HepG2 (cell line): ENCODE results near the gene ZBED6. TPM values are rescaled to one million over a fixed set of nuclear protein-coding genes. Genes with fewer than 3 reads are reported as not detected.

Source experiments
- ARNT2 ChIP-seq: sonication (generic); formaldehyde crosslinking; IDR thresholded peaks from 2 replicates; pipeline ENCODE4 v1.8.0; 2022; ENCODE audit warnings: mild to moderate bottlenecking, low read depth, missing genetic modification reagents, moderate library complexity
- MAZ ChIP-seq, 2 experiments: sonication (generic) in 1 of 2; formaldehyde crosslinking in 1 of 2; IDR thresholded peaks; 2 replicates each; pipeline versions ENCODE4 v1.5.0 to v1.6.1; 2012 to 2020; ENCODE audit warnings: low read depth in 2 of 2, mild to moderate bottlenecking in 2 of 2, borderline replicate concordance in 1 of 2, improper control_type of control experiment in 1 of 2, low read length in 1 of 2, missing genetic modification reagents in 1 of 2, moderate library complexity in 1 of 2
- NONO ChIP-seq, 2 experiments: fragments of 450-650 bp in 1 of 2; sonication (generic) in 1 of 2; formaldehyde crosslinking in 1 of 2; IDR thresholded peaks in 1 of 2; conservative IDR thresholded peaks in 1 of 2; 2 replicates each; pipeline versions ENCODE4 v1.6.1 to v1.8.0; 2017 to 2022; ENCODE audit warnings: mild to moderate bottlenecking in 1 of 2, missing genetic modification reagents in 1 of 2, moderate library complexity in 1 of 2
- REPIN1 ChIP-seq: sonication (generic); formaldehyde crosslinking; IDR thresholded peaks from 2 replicates; pipeline ENCODE4 v1.8.0; 2022; ENCODE audit warnings: missing genetic modification reagents, low read depth, mild to moderate bottlenecking, borderline replicate concordance
- TBL1XR1 ChIP-seq: fragments of 150-350 bp; IDR thresholded peaks from 2 replicates; pipeline ENCODE4 v1.6.1; 2014; ENCODE audit warnings: borderline replicate concordance, low read length; ENCODE audit not compliant: partially characterized antibody
- TBX2 ChIP-seq: sonication (generic); formaldehyde crosslinking; IDR thresholded peaks from 2 replicates; pipeline ENCODE4 v1.5.0; 2020; ENCODE audit warnings: missing genetic modification reagents, mild to moderate bottlenecking, borderline replicate concordance
- THAP11 ChIP-seq: IDR thresholded peaks from 2 replicates; pipeline ENCODE4 v1.6.1; 2016; ENCODE audit warnings: missing biosample characterization, missing genetic modification reagents
- XRCC5 ChIP-seq: fragments of 200-400 bp; formaldehyde crosslinking; optimal IDR thresholded peaks from 2 replicates; pipeline ENCODE3; 2017; ENCODE audit warnings: mild to moderate bottlenecking, low read length
- ZFYVE20 ChIP-seq: sonication (generic); formaldehyde crosslinking; IDR thresholded peaks from 2 replicates; pipeline ENCODE4 v1.8.0; 2023; ENCODE audit warnings: low read depth, mild to moderate bottlenecking, moderate library complexity, missing genetic modification reagents, borderline replicate concordance
- ZNF234 ChIP-seq: sonication (generic); formaldehyde crosslinking; conservative IDR thresholded peaks from 2 replicates; pipeline ENCODE4 v1.5.1; 2020; ENCODE audit warnings: mild to moderate bottlenecking, missing genetic modification reagents
- ZNF337 ChIP-seq: sonication (generic); formaldehyde crosslinking; IDR thresholded peaks from 2 replicates; pipeline ENCODE4 v1.5.1; 2020; ENCODE audit warnings: missing genetic modification reagents, low read depth, mild to moderate bottlenecking, borderline replicate concordance
- ZSCAN12 ChIP-seq: sonication (generic); formaldehyde crosslinking; IDR thresholded peaks from 2 replicates; pipeline ENCODE4 v1.9.0; 2021; ENCODE audit warnings: mild to moderate bottlenecking, missing genetic modification reagents
- polyA plus RNA-seq, 8 experiments: library from polyadenylated mRNA; depleted of rRNA in 3 of 8; stranded (reverse) in 7 of 8; unstranded in 1 of 8; fragments of >200 nt; fragmentation: Illumina TruSeq in 4 of 8; extraction: Trizol in 4 of 8; gene quantifications; 2 replicates each; pipeline versions ENCODE4 v1.2.1 to v1.2.3, GENCODE V29; 2011 to 2016; ENCODE audit warnings: low read depth in 4 of 8, missing spikeins in 1 of 8, mixed read lengths in 1 of 8; ENCODE audit not compliant: insufficient read depth in 1 of 8
- total RNA-seq, 5 experiments: library from RNA; depleted of rRNA; stranded (reverse); fragments of >200 nt; fragmentation: Illumina TruSeq; extraction: Trizol; gene quantifications; 2 replicates each; pipeline ENCODE4 v1.2.3, GENCODE V29; 2016; ENCODE audit warnings: low read depth in 1 of 5
- TF ChIP-seq, protein P1 (sequence below): sonication (generic); formaldehyde crosslinking; IDR thresholded peaks from 2 replicates; pipeline ENCODE4 v1.4.0; 2020; ENCODE audit warnings: mild to moderate bottlenecking, missing genetic modification reagents
- TF ChIP-seq, protein P2 (sequence below): sonication (generic); formaldehyde crosslinking; IDR thresholded peaks from 2 replicates; pipeline ENCODE4 v1.5.1; 2020; ENCODE audit warnings: mild to moderate bottlenecking, moderate library complexity, missing genetic modification reagents
- TF ChIP-seq, protein P3 (sequence below): sonication (generic); formaldehyde crosslinking; IDR thresholded peaks from 2 replicates; pipeline ENCODE4 v1.8.0; 2022; ENCODE audit warnings: missing genetic modification reagents, mild to moderate bottlenecking, borderline replicate concordance
- TF ChIP-seq, protein P4 (sequence below): sonication (generic); formaldehyde crosslinking; IDR thresholded peaks from 2 replicates; pipeline ENCODE4 v1.9.0; 2021; ENCODE audit warnings: missing genetic modification reagents, borderline replicate concordance
- TF ChIP-seq, protein P5 (sequence below): sonication (generic); formaldehyde crosslinking; IDR thresholded peaks from 2 replicates; pipeline ENCODE4 v1.4.0; 2020; ENCODE audit warnings: missing genetic modification reagents
- TF ChIP-seq, protein P6 (sequence below): sonication (generic); formaldehyde crosslinking; conservative IDR thresholded peaks from 2 replicates; pipeline ENCODE4 v1.4.0; 2020; ENCODE audit warnings: missing genetic modification reagents

Gene ZBED6
- total and polyA plus RNA-seq, 2 of the 13 experiments (the other 11 are each of a cell fraction or from before 2014, with no cell fraction given): 9.3 to 12.5 TPM

DNA sequence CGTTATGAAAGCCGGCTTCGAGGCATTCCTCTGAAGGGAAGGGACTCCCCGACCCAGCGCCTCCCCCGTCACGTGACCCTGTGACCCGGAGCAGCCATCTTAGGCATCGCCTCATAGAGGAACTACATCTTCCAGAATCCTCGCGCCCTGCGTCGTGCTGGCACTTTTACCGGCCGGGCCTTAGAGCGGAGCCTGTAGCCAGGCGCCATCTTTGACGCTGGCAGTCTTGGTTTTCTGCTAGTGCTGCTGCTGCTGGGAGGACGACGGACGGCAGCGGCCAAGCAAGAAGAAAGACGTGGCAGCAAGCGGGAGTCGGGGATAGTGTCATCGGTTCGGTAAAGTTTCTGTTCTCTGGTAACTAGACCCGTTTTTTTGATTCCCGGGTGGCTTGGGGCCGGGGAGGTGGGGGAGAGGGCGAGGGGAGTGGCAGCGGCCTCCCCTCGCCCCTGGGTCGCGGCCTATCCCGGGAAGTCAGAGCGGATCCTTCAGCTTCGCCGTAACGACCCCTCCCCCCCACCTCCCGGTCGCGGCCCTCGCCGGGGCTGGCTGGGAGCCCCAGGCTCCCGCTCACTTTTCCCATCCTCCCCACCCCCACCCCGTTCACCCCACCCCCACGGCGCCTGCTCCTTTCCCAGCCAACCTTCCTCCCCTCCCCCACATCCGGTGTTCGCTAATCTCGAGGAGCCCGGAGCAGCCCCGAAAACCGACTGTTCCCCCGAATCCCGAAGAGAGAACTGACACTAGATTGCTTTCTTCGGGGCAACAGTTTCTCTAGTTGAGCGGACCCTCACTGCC lies at the start of gene ZBED6, which contains the start of gene ZC3H11A (continued):
- TF ChIP-seq TBL1XR1: no peak
- peak; percentile 45; the same call in 1 of the 2 replicates for TF ChIP-seq TBX2 (CRISPR knock-in tag)
- TF ChIP-seq, protein P1, sequence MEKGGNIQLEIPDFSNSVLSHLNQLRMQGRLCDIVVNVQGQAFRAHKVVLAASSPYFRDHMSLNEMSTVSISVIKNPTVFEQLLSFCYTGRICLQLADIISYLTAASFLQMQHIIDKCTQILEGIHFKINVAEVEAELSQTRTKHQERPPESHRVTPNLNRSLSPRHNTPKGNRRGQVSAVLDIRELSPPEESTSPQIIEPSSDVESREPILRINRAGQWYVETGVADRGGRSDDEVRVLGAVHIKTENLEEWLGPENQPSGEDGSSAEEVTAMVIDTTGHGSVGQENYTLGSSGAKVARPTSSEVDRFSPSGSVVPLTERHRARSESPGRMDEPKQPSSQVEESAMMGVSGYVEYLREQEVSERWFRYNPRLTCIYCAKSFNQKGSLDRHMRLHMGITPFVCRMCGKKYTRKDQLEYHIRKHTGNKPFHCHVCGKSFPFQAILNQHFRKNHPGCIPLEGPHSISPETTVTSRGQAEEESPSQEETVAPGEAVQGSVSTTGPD (CRISPR knock-in tag): no peak
- TF ChIP-seq XRCC5: no peak
- TF ChIP-seq, protein P2, sequence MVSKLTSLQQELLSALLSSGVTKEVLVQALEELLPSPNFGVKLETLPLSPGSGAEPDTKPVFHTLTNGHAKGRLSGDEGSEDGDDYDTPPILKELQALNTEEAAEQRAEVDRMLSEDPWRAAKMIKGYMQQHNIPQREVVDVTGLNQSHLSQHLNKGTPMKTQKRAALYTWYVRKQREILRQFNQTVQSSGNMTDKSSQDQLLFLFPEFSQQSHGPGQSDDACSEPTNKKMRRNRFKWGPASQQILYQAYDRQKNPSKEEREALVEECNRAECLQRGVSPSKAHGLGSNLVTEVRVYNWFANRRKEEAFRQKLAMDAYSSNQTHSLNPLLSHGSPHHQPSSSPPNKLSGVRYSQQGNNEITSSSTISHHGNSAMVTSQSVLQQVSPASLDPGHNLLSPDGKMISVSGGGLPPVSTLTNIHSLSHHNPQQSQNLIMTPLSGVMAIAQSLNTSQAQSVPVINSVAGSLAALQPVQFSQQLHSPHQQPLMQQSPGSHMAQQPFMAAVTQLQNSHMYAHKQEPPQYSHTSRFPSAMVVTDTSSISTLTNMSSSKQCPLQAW: peak; percentile 54; the same call in 1 of the 2 replicates
- TF ChIP-seq, protein P3, sequence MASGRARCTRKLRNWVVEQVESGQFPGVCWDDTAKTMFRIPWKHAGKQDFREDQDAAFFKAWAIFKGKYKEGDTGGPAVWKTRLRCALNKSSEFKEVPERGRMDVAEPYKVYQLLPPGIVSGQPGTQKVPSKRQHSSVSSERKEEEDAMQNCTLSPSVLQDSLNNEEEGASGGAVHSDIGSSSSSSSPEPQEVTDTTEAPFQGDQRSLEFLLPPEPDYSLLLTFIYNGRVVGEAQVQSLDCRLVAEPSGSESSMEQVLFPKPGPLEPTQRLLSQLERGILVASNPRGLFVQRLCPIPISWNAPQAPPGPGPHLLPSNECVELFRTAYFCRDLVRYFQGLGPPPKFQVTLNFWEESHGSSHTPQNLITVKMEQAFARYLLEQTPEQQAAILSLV: peak; percentile 73; the same call in 1 of the 2 replicates
- TF ChIP-seq THAP11: peak; percentile 98
- TF ChIP-seq, protein P4, sequence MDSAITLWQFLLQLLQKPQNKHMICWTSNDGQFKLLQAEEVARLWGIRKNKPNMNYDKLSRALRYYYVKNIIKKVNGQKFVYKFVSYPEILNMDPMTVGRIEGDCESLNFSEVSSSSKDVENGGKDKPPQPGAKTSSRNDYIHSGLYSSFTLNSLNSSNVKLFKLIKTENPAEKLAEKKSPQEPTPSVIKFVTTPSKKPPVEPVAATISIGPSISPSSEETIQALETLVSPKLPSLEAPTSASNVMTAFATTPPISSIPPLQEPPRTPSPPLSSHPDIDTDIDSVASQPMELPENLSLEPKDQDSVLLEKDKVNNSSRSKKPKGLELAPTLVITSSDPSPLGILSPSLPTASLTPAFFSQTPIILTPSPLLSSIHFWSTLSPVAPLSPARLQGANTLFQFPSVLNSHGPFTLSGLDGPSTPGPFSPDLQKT (CRISPR knock-in tag): no peak
- no peak for TF ChIP-seq NONO (IDR thresholded peaks at IDR 0.05)
- TF ChIP-seq NONO (CRISPR knock-in tag; conservative IDR thresholded peaks at IDR 0.05): peak; percentile 47; the same call in 1 of the 2 replicates
- no peak for TF ChIP-seq ZFYVE20 (CRISPR knock-in tag)
- TF ChIP-seq ZNF337 (CRISPR knock-in tag): no peak
- no peak for TF ChIP-seq ZSCAN12 (CRISPR knock-in tag)
- no peak for TF ChIP-seq MAZ (IDR thresholded peaks at IDR 0.05; ENCODE audit: borderline replicate concordance, low read depth, low read length)
- TF ChIP-seq MAZ (CRISPR knock-in tag; IDR thresholded peaks at IDR 0.05; ENCODE audit: low read depth): peak; percentile 32; the same call in 1 of the 2 replicates
- no peak; the same call in 1 of the 2 replicates for TF ChIP-seq ZNF234 (CRISPR knock-in tag)
- no peak for TF ChIP-seq ARNT2 (CRISPR knock-in tag)
- no peak for TF ChIP-seq REPIN1 (CRISPR knock-in tag)
- TF ChIP-seq, protein P5, sequence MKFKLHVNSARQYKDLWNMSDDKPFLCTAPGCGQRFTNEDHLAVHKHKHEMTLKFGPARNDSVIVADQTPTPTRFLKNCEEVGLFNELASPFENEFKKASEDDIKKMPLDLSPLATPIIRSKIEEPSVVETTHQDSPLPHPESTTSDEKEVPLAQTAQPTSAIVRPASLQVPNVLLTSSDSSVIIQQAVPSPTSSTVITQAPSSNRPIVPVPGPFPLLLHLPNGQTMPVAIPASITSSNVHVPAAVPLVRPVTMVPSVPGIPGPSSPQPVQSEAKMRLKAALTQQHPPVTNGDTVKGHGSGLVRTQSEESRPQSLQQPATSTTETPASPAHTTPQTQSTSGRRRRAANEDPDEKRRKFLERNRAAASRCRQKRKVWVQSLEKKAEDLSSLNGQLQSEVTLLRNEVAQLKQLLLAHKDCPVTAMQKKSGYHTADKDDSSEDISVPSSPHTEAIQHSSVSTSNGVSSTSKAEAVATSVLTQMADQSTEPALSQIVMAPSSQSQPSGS (CRISPR knock-in tag): peak; percentile 77
- TF ChIP-seq, protein P6, sequence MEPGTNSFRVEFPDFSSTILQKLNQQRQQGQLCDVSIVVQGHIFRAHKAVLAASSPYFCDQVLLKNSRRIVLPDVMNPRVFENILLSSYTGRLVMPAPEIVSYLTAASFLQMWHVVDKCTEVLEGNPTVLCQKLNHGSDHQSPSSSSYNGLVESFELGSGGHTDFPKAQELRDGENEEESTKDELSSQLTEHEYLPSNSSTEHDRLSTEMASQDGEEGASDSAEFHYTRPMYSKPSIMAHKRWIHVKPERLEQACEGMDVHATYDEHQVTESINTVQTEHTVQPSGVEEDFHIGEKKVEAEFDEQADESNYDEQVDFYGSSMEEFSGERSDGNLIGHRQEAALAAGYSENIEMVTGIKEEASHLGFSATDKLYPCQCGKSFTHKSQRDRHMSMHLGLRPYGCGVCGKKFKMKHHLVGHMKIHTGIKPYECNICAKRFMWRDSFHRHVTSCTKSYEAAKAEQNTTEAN (CRISPR knock-in tag): peak; percentile 37; the same call in 1 of the 2 replicates
